ENCODE measurements around the gene TMEM248. TPM values are rescaled to one million over a fixed set of nuclear protein-coding genes. Genes with fewer than 3 reads are reported as not detected.
A peak's percentile ranks its signal among the peaks of the same experiment; 100 is the strongest.
"Not testable (repeated sequence)": the region's sequence is repeated elsewhere in the genome, so short reads cannot be mapped to it uniquely, and the experiment has no call there.

Gene TMEM248
- total RNA-seq (2014; rRNA removed; shearing (Covaris generic); ENCODE audit: low replicate concordance), result 74.1 and 101 TPM in 2 replicates

GRCh38 chr7:66920769-66921395 is at the start of gene TMEM248:
Gene TMEM248, plus strand, starts transcription at chr7:66921225. Its CDS starts 20,641 bp downstream, at chr7:66941866.
- peak; percentile 87 for DNase-seq (ENCODE audit: low read depth)
- in situ Hi-C loops (cut with HindIII; ENCODE audit: low pct_unique_long_range_greater_than_20kb, low sequenced_read_pairs), result no loop called here

GRCh38 chr7:66873476-66873875 is 47.5 kb upstream of the TMEM248 start:
- no peak for DNase-seq (ENCODE audit: low read depth)
- in situ Hi-C loops (cut with HindIII; ENCODE audit: low pct_unique_long_range_greater_than_20kb, low sequenced_read_pairs), result no loop called here

DNA sequence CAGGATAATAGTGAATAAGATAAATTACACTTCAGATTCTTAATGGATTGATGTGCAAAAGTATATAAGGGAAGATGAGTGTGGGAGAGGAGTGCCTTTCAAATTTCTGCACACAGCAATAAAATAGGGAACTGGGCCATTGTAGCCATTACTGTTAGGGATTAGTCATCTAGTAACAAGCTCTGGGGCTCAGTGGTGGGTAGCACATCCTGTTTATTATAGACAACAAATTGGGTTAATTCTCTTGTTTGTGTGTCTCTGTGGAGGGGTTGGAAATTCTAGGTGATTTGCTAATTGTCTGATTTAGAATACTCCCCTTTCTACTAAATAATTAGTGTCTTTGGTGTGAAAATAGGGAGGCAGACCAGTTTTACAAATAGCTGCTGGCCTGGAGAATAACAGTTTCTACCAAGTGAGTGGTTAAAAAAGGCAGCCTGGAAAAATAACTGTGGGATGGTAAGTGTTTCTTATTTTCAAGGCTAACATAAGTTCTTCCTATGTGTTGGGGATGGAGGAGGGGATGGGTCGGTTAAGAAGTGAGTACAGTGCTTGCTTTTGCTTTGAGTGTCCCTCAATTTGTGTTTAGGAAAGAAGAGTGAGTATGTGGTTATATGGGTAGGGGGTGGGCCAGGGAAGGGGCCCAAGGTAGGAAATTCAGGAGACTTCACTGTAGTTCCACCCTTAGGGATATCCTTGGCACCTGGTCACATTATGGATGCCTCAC is 43.3 kb upstream of the TMEM248 start:
- in situ Hi-C loops (cut with HindIII; ENCODE audit: low pct_unique_long_range_greater_than_20kb, low sequenced_read_pairs), result no loop called here
- DNase-seq (ENCODE audit: low read depth), result no peak

DNA sequence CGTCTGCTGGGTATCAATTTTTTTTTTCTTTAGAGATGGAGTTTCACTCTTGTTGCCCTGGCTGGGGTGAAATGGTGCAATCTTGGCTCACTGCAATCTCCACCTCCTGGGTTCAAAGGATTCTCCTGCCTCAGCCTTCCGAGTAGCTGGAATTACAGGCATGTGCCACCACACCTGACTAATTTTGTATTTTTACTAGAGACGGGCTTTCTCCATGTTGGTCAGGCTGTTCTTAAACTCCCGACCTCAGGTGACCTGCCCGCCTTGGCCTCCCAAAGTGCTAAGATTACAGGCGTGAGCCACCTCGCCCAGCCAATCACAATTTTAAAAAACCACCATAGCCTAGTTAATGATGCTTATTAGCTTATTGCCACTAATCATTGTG is 42.7 kb upstream of the TMEM248 start:
- DNase-seq (ENCODE audit: low read depth); in situ Hi-C loops (cut with HindIII; ENCODE audit: low pct_unique_long_range_greater_than_20kb, low sequenced_read_pairs): not testable (repeated sequence)

- in situ Hi-C loops (cut with HindIII; ENCODE audit: low pct_unique_long_range_greater_than_20kb, low sequenced_read_pairs), result no loop called here
- DNase-seq (ENCODE audit: low read depth), result no peak
These were observed 41.0 kb upstream of the TMEM248 start for GRCh38 chr7:66880053-66880452.

DNA sequence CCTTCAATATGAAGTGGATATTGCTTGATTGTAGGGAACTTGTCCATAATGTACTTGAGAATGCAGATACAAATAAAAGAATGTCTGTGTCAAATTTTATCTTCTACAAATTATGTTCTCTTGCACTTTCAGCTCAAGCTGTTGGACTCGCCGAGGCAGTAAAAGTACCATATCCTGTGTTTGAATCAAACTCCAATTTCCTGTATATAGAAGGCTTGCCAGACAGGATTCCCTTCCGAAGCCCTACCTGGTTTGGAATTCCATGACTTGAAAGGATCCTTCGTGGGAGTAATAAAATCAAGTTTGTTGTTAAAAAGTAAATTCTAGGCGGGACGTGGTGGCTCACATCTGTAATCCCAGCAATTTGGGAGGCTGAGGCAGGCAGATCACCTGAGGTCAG is 40.4 kb upstream of the TMEM248 start:
- in situ Hi-C loops (cut with HindIII; ENCODE audit: low pct_unique_long_range_greater_than_20kb, low sequenced_read_pairs); DNase-seq (ENCODE audit: low read depth): not testable (repeated sequence)

GRCh38 chr7:66883716-66884115 is 37.3 kb upstream of the TMEM248 start:
- in situ Hi-C loops (cut with HindIII; ENCODE audit: low pct_unique_long_range_greater_than_20kb, low sequenced_read_pairs), result no loop called here
- no peak for DNase-seq (ENCODE audit: low read depth)

GRCh38 chr7:66884556-66884955 is 36.5 kb upstream of the TMEM248 start:
- DNase-seq (ENCODE audit: low read depth); in situ Hi-C loops (cut with HindIII; ENCODE audit: low pct_unique_long_range_greater_than_20kb, low sequenced_read_pairs): not testable (repeated sequence)

DNA sequence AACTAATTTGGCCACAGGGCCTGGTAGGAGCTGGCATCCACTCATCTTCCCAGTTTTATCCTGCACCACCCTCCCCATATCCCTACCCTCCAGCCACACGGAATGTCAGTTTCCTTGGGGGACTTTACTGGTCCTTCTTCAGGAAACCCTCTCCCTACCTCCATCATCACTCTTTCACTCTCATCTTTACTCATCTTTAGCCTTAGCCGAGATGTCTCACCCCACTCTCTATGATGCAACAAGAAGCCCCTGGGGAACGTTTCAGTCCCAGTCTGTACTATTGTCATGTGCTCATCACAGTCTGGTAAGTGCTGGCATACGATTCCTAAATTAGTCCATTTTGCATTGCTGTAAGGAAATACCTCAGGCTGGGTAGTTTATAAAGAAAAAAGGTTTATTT is 34.9 kb upstream of the TMEM248 start:
- in situ Hi-C loops (cut with HindIII; ENCODE audit: low pct_unique_long_range_greater_than_20kb, low sequenced_read_pairs), result no loop called here
- DNase-seq (ENCODE audit: low read depth), result no peak

- DNase-seq (ENCODE audit: low read depth); in situ Hi-C loops (cut with HindIII; ENCODE audit: low pct_unique_long_range_greater_than_20kb, low sequenced_read_pairs): not testable (repeated sequence)
These were observed 32.8 kb upstream of the TMEM248 start for GRCh38 chr7:66888223-66888622.

- in situ Hi-C loops (cut with HindIII; ENCODE audit: low pct_unique_long_range_greater_than_20kb, low sequenced_read_pairs), result no loop called here
- peak; percentile 21 for DNase-seq (ENCODE audit: low read depth)
These were observed 26.5 kb upstream of the TMEM248 start for GRCh38 chr7:66894463-66895080.

GRCh38 chr7:66896441-66896840 is 24.6 kb upstream of the TMEM248 start:
- no peak for DNase-seq (ENCODE audit: low read depth)
- in situ Hi-C loops (cut with HindIII; ENCODE audit: low pct_unique_long_range_greater_than_20kb, low sequenced_read_pairs), result no loop called here

DNA sequence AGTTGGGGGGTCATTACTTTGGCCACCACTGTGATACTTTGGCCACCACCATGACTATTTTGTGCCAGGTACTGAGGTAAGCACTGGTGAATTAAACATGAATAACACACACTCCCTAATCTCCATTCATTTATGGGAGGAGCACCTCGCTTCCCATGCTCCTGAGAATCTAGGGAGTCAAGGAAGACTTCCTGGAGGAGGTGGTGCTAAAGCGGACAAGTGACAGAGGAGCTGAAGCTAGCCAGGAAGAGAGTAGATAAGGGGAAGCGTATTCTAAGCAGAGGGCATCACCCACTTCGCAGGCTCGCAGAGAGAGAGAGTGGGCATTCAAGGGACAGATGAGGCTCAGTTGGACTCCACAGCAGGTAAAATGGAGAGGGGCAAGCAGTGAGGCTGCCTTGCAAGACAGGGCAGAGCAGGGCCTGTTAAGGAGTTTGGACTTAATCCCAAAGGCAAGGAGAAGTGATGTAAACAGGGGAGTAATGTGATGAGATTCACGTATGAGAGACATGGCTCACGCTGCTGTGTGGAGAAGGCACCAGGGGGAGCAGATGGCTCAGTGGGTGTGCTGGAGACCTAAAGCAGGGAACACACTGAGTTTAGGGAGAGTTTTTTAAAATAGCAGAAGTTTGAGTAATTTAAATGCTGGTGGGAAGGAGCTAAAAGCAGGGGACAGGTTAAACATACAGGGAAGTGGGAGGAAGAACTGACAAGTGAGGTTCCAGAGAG is 21.3 kb upstream of the TMEM248 start:
- in situ Hi-C loops (cut with HindIII; ENCODE audit: low pct_unique_long_range_greater_than_20kb, low sequenced_read_pairs), result no loop called here
- DNase-seq (ENCODE audit: low read depth), result no peak

DNA sequence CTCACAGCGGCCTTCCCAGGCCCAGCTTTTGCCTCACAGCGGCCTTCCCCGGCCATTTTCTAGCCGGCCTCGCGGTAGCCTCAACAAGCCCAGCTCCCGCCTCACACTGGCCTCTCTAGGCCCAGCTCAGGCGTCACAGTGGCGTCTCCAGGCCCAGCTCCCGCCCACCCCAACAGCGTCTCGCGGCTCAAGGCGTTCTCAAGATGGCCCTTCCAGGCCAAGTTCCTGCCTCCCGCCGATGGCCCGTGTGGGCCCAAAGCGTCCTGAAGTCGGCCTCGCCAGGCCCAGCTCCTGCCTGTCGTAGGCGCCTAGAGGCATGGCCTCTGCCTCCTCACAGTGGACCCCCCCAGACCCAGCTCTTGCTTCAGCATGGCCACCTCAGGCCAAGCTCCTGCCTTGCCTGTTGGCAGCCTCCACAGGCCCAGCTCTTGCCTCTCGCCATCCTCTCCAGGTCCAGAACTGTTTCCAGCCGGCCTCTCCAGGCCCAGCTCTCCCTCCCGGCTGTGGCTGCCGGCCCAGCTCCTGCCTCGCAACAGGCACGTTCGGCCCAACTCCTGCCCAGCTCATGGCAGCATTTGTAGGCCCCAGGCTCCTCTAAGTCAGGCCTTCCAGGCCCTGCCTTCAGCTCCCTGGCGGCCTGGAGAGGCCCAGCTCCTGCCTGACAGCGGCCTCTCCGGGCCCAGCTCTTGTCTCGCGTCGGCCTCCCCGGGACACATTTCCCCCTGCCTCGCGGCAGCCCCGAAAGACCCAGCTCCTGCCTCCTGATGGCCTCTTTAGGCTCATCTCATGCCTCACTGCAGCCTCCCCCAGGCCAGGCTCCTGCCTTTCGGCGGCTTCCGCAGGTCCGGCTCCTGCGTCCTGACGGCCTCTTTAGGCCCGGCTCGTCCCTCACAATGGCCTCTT is 18.8 kb upstream of the TMEM248 start:
- no peak for DNase-seq (ENCODE audit: low read depth)
- in situ Hi-C loops (cut with HindIII; ENCODE audit: low pct_unique_long_range_greater_than_20kb, low sequenced_read_pairs), result no loop called here

- in situ Hi-C loops (cut with HindIII; ENCODE audit: low pct_unique_long_range_greater_than_20kb, low sequenced_read_pairs), result no loop called here
These were observed 18.2 kb upstream of the TMEM248 start for GRCh38 chr7:66902844-66903180.

GRCh38 chr7:66903360-66904062 is 17.5 kb upstream of the TMEM248 start:
- DNase-seq (ENCODE audit: low read depth), result no peak
- in situ Hi-C loops (cut with HindIII; ENCODE audit: low pct_unique_long_range_greater_than_20kb, low sequenced_read_pairs), result no loop called here

More at GRCh38 chr7:66902844-66903180, 18.2 kb upstream of the TMEM248 start:
- DNase-seq (ENCODE audit: low read depth), result no peak

- DNase-seq (ENCODE audit: low read depth), result no peak
- in situ Hi-C loops (cut with HindIII; ENCODE audit: low pct_unique_long_range_greater_than_20kb, low sequenced_read_pairs), result no loop called here
These were observed 16.9 kb upstream of the TMEM248 start for GRCh38 chr7:66904063-66904593.

Data from Caki2 (cell line).